Small intestine (tissue), 7 donors: ENCODE measurements around the gene GNB1L. TPM values are rescaled to one million over a fixed set of nuclear protein-coding genes. Genes with fewer than 3 reads are reported as not detected.

Experiments used
- DNase-seq, 2 donors: peaks; one replicate each; pipeline versions ENCODE4 v3.0.0 to v3.0.0-alpha.2; 2013
- FAIRE-seq: peaks from 2 replicates; lab custom pipeline; 2012; peaks lifted over from hg19 to GRCh38; lab: Jason Lieb, UNC
- H3K27ac ChIP-seq, 3 donors: one replicate each; pipeline ENCODE4 v1.5.1; 2013; ENCODE audit warnings: low read length in 2 of 3, mild to moderate bottlenecking in 2 of 3, control low read depth in 1 of 3, inconsistent platforms in 1 of 3, low read depth in 1 of 3, moderate library complexity in 1 of 3
- H3K27me3 ChIP-seq, 3 donors: one replicate each; pipeline ENCODE4 v1.6.1; 2013; ENCODE audit warnings: low read length in 3 of 3, inconsistent platforms in 1 of 3; ENCODE audit not compliant: control insufficient read depth in 3 of 3, insufficient read depth in 3 of 3
- H3K36me3 ChIP-seq, 3 donors: one replicate each; pipeline ENCODE4 v1.6.1; 2013; ENCODE audit warnings: low read length in 3 of 3, inconsistent platforms in 1 of 3, low read depth in 1 of 3, mild to moderate bottlenecking in 1 of 3, moderate library complexity in 1 of 3; ENCODE audit not compliant: control insufficient read depth in 3 of 3, insufficient read depth in 2 of 3
- H3K4me1 ChIP-seq, 3 donors: one replicate each; pipeline ENCODE4 v1.6.1; 2013; ENCODE audit warnings: low read length in 2 of 3, inconsistent platforms in 1 of 3, low read depth in 1 of 3, mild to moderate bottlenecking in 1 of 3, moderate library complexity in 1 of 3; ENCODE audit not compliant: control insufficient read depth in 3 of 3, insufficient read depth in 2 of 3
- H3K4me3 ChIP-seq, 3 donors: one replicate each; pipeline ENCODE4 v1.5.1; 2013; ENCODE audit warnings: low read length in 3 of 3, control low read depth in 1 of 3, inconsistent platforms in 1 of 3, low read depth in 1 of 3, mild to moderate bottlenecking in 1 of 3, moderate library complexity in 1 of 3
- H3K9me3 ChIP-seq, 2 donors: one replicate each; pipeline ENCODE4 v1.6.1; 2013; ENCODE audit warnings: low read depth in 1 of 2, low read length in 1 of 2; ENCODE audit not compliant: control insufficient read depth in 2 of 2, insufficient read depth in 1 of 2
- WGBS, 3 donors: extraction: QIAGEN DNeasy Blood & Tissue Kit; methylation state at CpG; one replicate each; pipeline ENCODE4 v1.1.7; 2013; 5-methylcytosine and 5-hydroxymethylcytosine counted together
- polyA plus RNA-seq, 4 donors: library from polyadenylated mRNA; stranded (reverse) in 3 of 4; unstranded in 1 of 4; fragments of 200-250 nt in 3 of 4; fragments of 120-200 nt in 1 of 4; gene quantifications; one replicate each; pipeline versions ENCODE4 v1.2.1 to v1.2.3, GENCODE V29; 2013
- donor health status: healthy with polysubstance abuse.
- donor health status: control.
- donor health status: control.
- donor health status: Bipolar disorder and iron deficiency.
- donor health status: healthy.

Gene GNB1L
- polyA plus RNA-seq, 4 donors: 4.0 to 18.9 (median 9.8) TPM

DNA sequence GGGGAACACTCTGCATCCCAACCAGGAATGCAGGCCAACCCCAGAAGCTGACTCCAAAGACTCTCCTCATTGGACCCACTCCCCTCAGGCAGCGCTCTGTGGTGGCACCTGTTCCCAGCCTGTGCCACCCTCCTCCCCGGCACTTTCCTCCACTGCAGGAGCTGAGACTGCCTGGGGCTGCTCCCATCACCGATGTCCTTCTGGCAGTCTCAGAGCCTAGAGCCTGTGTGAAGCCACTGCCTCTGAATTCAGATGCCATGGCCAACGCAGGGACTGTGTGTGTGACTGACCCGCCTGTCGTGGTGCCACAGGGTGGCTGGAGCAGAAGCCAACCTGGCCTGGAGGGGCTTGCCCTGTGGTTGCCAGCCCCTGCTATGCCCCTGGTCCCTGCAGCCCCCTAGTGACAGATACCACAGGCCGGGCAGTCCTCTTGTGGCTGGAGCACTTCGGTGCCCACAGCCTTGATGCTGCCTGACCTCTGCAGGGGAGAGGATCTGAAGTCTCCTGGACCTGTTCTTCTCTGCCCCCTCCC lies 50.9 kb downstream of the GNB1L start:
- no peak overlapping the region for H3K27ac ChIP-seq
- peaks cover 0 to 8% (median 0%) of the 10 kb centered on the region in 3 donors for H3K4me1 ChIP-seq
- FAIRE-seq (no peak), DNase-seq (no peak)
- no peaks in the 10 kb centered on the region for H3K9me3 ChIP-seq
- 93 to 96% (median 96%) methylated on average over 8 of the region's 8 CpGs for WGBS, 3 donors
- peaks cover 0 to 24% (median 0%) of the 10 kb centered on the region in 3 donors for H3K36me3 ChIP-seq
- no peaks in the 10 kb centered on the region for H3K27me3 ChIP-seq
- no peak overlapping the region for H3K4me3 ChIP-seq

DNA sequence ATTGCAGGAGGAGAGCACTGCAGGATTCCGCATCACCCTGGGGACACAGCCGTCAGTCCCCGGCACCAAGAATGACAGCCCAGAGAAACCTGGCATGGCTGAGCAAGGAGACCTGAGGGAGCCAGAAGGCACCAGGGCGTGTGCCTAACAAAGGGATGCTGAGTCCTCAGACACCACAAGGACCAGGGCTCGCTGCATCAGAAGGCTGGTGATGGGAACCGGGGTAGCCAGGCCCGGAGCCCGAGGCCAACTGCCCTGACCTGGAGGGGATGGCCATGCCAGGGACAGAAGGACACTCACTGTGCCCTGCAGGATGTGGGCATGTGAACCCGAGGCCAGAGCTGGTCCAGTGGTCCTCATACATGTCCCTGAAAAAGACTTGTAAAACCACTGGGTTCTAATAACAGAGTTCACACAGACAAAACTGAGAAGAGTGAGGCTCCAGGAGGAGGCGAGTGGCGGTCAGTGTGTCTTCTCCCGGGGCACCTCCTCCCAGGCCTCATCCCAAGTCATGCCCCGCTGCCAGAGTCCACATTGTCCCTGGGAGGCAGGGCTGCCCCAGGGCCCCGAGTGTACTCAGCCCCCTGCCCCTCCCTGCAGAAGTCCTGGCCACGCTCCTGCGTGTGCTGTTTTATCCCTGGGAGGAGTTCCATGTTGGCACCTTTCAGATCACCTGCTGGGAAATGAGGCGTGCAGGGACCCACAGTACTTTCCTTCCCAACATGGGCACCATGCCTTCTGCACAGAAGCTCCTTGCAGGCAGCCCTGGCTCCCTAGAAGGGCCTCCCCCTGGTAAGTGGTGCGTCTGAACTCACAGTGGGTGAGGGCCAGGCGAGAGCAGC lies 51.6 kb downstream of the GNB1L start:
- Histone ChIP-seq H3K4me3 (no peak overlapping the region), H3K27me3 (no peaks in the 10 kb centered on the region), H3K4me1 (peaks cover 0 to 8% (median 0%) of the 10 kb centered on the region in 3 donors), H3K36me3 (peaks cover 0 to 26% (median 0%) of the 10 kb centered on the region in 3 donors), H3K9me3 (no peaks in the 10 kb centered on the region), H3K27ac (no peak overlapping the region)
- no peak for DNase-seq
- 91 to 93% (median 92%) methylated on average over 19 of the region's 19 CpGs for WGBS, 3 donors
- FAIRE-seq: no peak

DNA sequence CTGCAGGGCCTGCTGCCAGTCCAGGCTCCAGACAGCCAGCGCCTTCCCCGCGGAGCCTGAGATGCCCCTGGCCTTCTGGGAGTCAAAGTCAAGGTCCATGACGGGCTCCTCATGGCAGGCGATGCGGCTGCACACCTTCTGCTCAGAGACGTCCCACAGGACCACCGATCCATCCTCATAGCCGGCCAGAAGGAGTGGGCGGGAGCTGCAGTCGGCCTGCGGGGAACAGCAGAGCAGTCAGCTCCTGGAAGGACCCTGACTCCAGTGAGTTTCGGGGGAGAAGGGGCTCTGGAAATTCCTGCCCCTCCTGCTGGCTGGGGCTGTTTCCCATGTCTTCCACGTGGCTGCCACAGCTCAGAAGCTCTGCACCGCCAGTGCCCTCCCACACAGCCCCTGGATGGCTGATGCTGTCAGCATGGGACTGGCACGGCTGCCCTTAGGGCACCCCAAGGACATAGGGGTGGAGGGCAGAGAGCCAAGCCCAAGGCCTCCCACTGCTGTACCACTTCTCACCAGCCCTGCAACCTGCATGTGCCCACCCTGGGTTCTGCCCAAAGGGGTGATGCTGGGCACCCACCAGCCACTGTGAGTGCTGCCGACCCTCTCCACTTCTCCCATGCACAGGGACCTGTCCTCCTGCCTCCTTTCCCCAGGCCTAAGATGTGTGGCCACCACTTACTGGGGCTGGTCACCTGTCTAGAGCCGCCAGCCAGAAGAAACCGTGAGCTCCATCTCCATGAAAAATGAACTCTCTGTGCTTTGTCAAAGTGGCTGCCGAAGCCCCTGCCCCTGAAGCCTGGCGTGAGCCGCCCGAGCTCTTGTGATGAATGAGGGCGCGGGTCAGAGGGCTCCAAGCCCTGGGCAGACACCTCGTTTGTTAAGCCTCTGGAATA lies 52.4 kb downstream of the GNB1L start:
- FAIRE-seq: no peak
- WGBS, 3 donors: 88 to 95% (median 94%) methylated on average over 26 of the region's 26 CpGs
- no peaks in the 10 kb centered on the region for H3K9me3 ChIP-seq

DNA sequence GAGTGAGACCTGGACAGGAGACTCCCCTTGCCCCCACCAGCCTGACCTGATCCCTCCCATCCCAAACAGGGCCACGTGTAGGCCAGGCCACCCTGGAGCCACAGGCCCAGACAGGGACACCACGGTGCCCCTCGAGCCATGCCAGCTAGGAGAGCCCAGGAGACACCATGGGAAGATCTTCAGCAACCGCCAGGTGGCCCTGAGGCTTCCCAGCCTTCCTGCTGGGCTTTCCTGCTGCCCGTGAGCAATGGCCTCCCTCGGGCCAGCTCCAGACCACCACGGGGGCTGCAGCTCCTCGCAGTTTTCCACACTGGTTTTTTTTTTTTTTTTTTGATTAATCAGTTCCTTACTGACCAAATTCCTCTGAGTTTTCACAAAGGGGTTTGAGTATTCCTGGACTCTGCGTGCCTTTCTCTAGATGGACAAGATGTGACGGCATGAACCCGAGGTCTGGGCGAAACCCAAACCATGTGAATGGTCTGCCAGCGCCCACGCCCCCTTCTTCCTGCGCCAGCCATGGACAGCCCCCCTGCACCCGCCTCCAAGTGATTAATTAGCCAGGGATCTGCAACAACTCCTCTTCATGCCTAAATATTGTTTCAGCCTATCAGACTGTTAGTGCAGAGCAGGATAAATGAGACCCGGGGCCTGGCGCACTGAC lies 53.2 kb downstream of the GNB1L start:
- peaks cover 0 to 4% (median 0%) of the 10 kb centered on the region in 3 donors for H3K4me1 ChIP-seq

More for the DNA sequence above, 52.4 kb downstream of the GNB1L start:
- Histone ChIP-seq H3K27me3 (no peaks in the 10 kb centered on the region), H3K4me3 (no peak overlapping the region), H3K36me3 (peaks cover 0 to 26% (median 0%) of the 10 kb centered on the region in 3 donors), H3K4me1 (peaks cover 0 to 8% (median 0%) of the 10 kb centered on the region in 3 donors), H3K27ac (no peak overlapping the region)
- DNase-seq: no peak

GRCh38 chr22:19800761-19801244 lies 53.9 kb downstream of the GNB1L start:
- H3K27me3 ChIP-seq: no peaks in the 10 kb centered on the region
- FAIRE-seq (no peak), DNase-seq (no peak)
- H3K27ac ChIP-seq: no peak overlapping the region
- no peaks in the 10 kb centered on the region for H3K9me3 ChIP-seq
- no peaks in the 10 kb centered on the region for H3K4me1 ChIP-seq
- no peak overlapping the region for H3K4me3 ChIP-seq
- 88 to 94% (median 89%) methylated on average over 13 of the region's 13 CpGs for WGBS, 3 donors
- peaks cover 0 to 22% (median 0%) of the 10 kb centered on the region in 3 donors for H3K36me3 ChIP-seq

More for the DNA sequence above, 53.2 kb downstream of the GNB1L start:
- FAIRE-seq: no peak
- WGBS, 3 donors: 85 to 88% (median 88%) methylated on average over 18 of the region's 18 CpGs
- Histone ChIP-seq H3K36me3 (peaks cover 0 to 26% (median 0%) of the 10 kb centered on the region in 3 donors), H3K4me3 (no peak overlapping the region), H3K27ac (no peak overlapping the region), H3K27me3 (no peaks in the 10 kb centered on the region), H3K9me3 (no peaks in the 10 kb centered on the region)
- DNase-seq: no peak

DNA sequence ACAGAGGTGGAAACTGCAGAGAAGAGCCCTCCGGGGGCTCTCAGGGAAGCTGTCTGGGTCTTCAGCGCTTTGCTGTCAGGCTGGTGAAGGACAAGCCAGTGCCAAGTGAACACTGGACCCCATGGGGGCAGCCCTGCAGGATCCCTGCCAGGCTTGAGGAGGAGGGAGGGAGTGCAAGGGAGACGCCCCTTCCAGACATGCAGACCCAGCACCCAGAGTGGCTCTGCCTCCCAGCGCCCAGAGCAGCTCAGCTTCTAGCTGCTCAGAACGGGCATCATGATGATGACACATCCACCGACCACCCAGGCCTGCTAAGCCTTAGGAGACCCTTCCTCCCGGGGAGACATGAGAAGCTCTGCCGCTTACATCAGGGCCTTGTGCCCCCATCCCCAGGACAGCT lies 54.4 kb downstream of the GNB1L start:
- H3K36me3 ChIP-seq: peaks cover 0 to 22% (median 0%) of the 10 kb centered on the region in 3 donors
- H3K9me3 ChIP-seq: no peaks in the 10 kb centered on the region
- no peaks in the 10 kb centered on the region for H3K27me3 ChIP-seq
- no peak overlapping the region for H3K27ac ChIP-seq
- no peak for FAIRE-seq
- H3K4me3 ChIP-seq: no peak overlapping the region
- no peaks in the 10 kb centered on the region for H3K4me1 ChIP-seq
- no peak for DNase-seq
- WGBS, 3 donors: 95 to 96% (median 96%) methylated on average over 6 to 8 of the region's 8 CpGs

DNA sequence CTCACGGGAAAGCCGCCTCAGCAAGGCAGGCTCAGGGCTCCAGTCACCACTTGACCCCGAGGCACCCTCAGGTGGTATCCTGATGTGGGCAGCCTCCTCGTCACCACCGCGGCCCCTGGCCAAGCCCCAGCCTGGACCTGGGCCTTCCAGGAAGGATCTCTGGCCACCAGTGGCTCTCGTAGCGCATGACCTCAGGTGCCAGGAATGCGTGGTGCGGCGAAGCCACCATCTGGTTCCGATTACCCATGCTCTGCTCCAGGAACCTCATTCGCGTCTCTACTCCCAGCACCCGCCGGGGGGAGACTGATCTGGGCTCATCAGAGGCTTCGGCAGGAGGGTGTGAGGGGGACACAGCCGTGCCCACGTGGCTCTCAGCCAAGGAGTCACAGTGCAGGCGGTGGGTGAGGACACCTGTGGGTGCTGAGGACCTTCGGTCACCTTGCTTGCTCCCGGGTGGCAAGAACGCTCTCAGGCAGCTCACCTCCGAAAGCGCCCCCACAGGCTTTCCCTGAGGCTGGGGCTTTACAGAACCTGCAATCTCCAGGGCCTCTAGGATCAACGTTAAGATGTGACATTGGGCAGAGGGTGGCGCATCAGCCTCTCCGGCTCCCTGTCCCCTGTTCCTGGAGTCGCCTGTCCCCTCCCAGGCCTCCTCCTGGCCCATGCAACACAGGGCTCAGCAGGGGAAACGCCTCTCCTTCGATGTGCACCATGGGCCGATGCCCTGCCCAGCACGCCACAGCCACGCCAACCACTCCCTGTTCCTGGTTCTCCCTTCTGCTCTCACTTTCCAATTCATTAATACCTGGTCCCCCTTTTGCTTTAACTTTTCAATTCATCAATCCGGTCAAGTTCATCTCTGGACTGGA lies 55.1 kb downstream of the GNB1L start:
- DNase-seq (no peak), FAIRE-seq (no peak)
- WGBS, 3 donors: 89 to 93% (median 92%) methylated on average over 35 of the region's 35 CpGs
- H3K27ac ChIP-seq: no peak overlapping the region
- H3K36me3 ChIP-seq: peaks cover 0 to 20% (median 0%) of the 10 kb centered on the region in 3 donors
- H3K9me3 ChIP-seq: no peaks in the 10 kb centered on the region
- no peaks in the 10 kb centered on the region for H3K27me3 ChIP-seq
- no peaks in the 10 kb centered on the region for H3K4me1 ChIP-seq
- H3K4me3 ChIP-seq: no peak overlapping the region
